GM19328 (cell line): ENCODE measurements around the gene PEX3.
"Not testable (repeated sequence)": the region's sequence is repeated elsewhere in the genome, so short reads cannot be mapped to it uniquely, and the experiment has no call there.

ENCODE experiments used
- ATAC-seq: cut with Tn5 transposase; IDR thresholded peaks from one replicate; pipeline ENCODE4 v1.9.1; 2021; ENCODE audit warnings: mild to moderate bottlenecking, moderate library complexity; ENCODE audit not compliant: unreplicated experiment

The PEX3 gene

GRCh38 chr6:143443096-143443495 is 7.5 kb upstream of the PEX3 start:
- no peak for ATAC-seq

- ATAC-seq, result not testable (repeated sequence)
Observed at GRCh38 chr6:143447865-143448264, 2.7 kb upstream of the PEX3 start.

GRCh38 chr6:143449082-143449713 is 1.4 kb upstream of the PEX3 start:
- no peak for ATAC-seq

GRCh38 chr6:143449714-143450452 is 722 bp upstream of the PEX3 start:
- ATAC-seq, result peak; percentile 7

GRCh38 chr6:143451531-143451930 is 926 bp downstream of the PEX3 start:
- no peak for ATAC-seq

GRCh38 chr6:143457563-143458359 is 7.2 kb downstream of the PEX3 start:
- ATAC-seq, result no peak

GRCh38 chr6:143465546-143465945 is 14.9 kb downstream of the PEX3 start:
- no peak for ATAC-seq

GRCh38 chr6:143468026-143468425 is 17.4 kb downstream of the PEX3 start:
- no peak for ATAC-seq

- not testable (repeated sequence) for ATAC-seq
Observed at GRCh38 chr6:143468823-143469222, 18.2 kb downstream of the PEX3 start.

GRCh38 chr6:143471822-143472221 is 21.2 kb downstream of the PEX3 start:
- no peak for ATAC-seq

- ATAC-seq, result no peak
Observed at GRCh38 chr6:143476545-143476944, 25.9 kb downstream of the PEX3 start.

- ATAC-seq, result no peak
Observed at GRCh38 chr6:143478479-143479062, 28.0 kb downstream of the PEX3 start.

- no peak for ATAC-seq
Observed at GRCh38 chr6:143482593-143482992, 32.0 kb downstream of the PEX3 start.

- no peak for ATAC-seq
Observed at GRCh38 chr6:143485967-143486366, 35.4 kb downstream of the PEX3 start.

GRCh38 chr6:143486752-143487151 is 36.1 kb downstream of the PEX3 start:
- no peak for ATAC-seq

GRCh38 chr6:143490244-143490643 is 39.6 kb downstream of the PEX3 start:
- no peak for ATAC-seq

- no peak for ATAC-seq
Observed at GRCh38 chr6:143490775-143491174, 40.2 kb downstream of the PEX3 start.

GRCh38 chr6:143496974-143497373 is 46.4 kb downstream of the PEX3 start:
- ATAC-seq, result no peak

- no peak for ATAC-seq
Observed at GRCh38 chr6:143498428-143498827, 47.8 kb downstream of the PEX3 start.

GRCh38 chr6:143501851-143502250 is 51.2 kb downstream of the PEX3 start:
- no peak for ATAC-seq

- ATAC-seq, result no peak
Observed at GRCh38 chr6:143504369-143504768, 53.8 kb downstream of the PEX3 start.
